Dendritic cell treated with granulocyte-macrophage colony-stimulating factor and Interleukin-4, amounts not matched to agents 40 ng/mL and 50 ng/mL, for 4 days (primary cell): ENCODE measurements around the gene ADSS1.

Experiments used
- H3K27ac Mint-ChIP-seq: one replicate; pipeline ENCODE4 v1.8.0; 2022; ENCODE audit warnings: mild to moderate bottlenecking, mixed read lengths
- H3K27me3 Mint-ChIP-seq: one replicate; pipeline ENCODE4 v1.8.0; 2022; ENCODE audit warnings: mild to moderate bottlenecking, mixed read lengths
- H3K36me3 Mint-ChIP-seq: one replicate; pipeline ENCODE4 v1.8.0; 2022; ENCODE audit warnings: low read depth, mixed read lengths
- H3K4me1 Mint-ChIP-seq: one replicate; pipeline ENCODE4 v1.8.0; 2022; ENCODE audit warnings: low read depth, mixed read lengths
- H3K4me3 Mint-ChIP-seq: one replicate; pipeline ENCODE4 v1.8.0; 2022; ENCODE audit warnings: mild to moderate bottlenecking, moderate library complexity, mixed read lengths
- H3K9me3 Mint-ChIP-seq: one replicate; pipeline ENCODE4 v1.8.0; 2022; ENCODE audit warnings: mixed read lengths
- intact Hi-C: fragments of 100-400 bp; cut with micrococcal nuclease; formaldehyde crosslinking; loops from one replicate; pipeline ENCODE4 v1.15.0; 2022

The ADSS1 gene

GRCh38 chr14:104700225-104700651 is 23.8 kb upstream of the ADSS1 start:
- intact Hi-C loops, result no loop called here
- peaks cover 100% of the 10 kb centered on the region for H3K36me3 Mint-ChIP-seq
- peaks cover 50% of the 10 kb centered on the region for H3K4me1 Mint-ChIP-seq
- H3K27ac Mint-ChIP-seq, result no peak overlapping the region
- no peaks in the 10 kb centered on the region for H3K27me3 Mint-ChIP-seq
- no peak overlapping the region for H3K4me3 Mint-ChIP-seq
- no peaks in the 10 kb centered on the region for H3K9me3 Mint-ChIP-seq

GRCh38 chr14:104700747-104701217 is 23.2 kb upstream of the ADSS1 start:
- intact Hi-C loops, result no loop called here
- Mint-ChIP-seq H3K36me3 (peaks cover 100% of the 10 kb centered on the region), H3K27ac (no peak overlapping the region), H3K27me3 (no peaks in the 10 kb centered on the region), H3K4me1 (peaks cover 45% of the 10 kb centered on the region), H3K4me3 (no peak overlapping the region), H3K9me3 (no peaks in the 10 kb centered on the region)

GRCh38 chr14:104701383-104702076 is 22.5 kb upstream of the ADSS1 start:
- H3K4me1 Mint-ChIP-seq, result peaks cover 37% of the 10 kb centered on the region
- H3K36me3 Mint-ChIP-seq, result peaks cover 100% of the 10 kb centered on the region
- intact Hi-C loops, result no loop called here
- no peak overlapping the region for H3K27ac Mint-ChIP-seq
- H3K4me3 Mint-ChIP-seq, result no peak overlapping the region
- H3K27me3 Mint-ChIP-seq, result no peaks in the 10 kb centered on the region
- H3K9me3 Mint-ChIP-seq, result no peaks in the 10 kb centered on the region

GRCh38 chr14:104702106-104702505 is 21.9 kb upstream of the ADSS1 start:
- H3K36me3 Mint-ChIP-seq, result peaks cover 100% of the 10 kb centered on the region
- H3K27ac Mint-ChIP-seq, result no peak overlapping the region
- intact Hi-C loops, result no loop called here
- H3K4me1 Mint-ChIP-seq, result peaks cover 36% of the 10 kb centered on the region
- no peaks in the 10 kb centered on the region for H3K9me3 Mint-ChIP-seq
- no peaks in the 10 kb centered on the region for H3K27me3 Mint-ChIP-seq
- no peak overlapping the region for H3K4me3 Mint-ChIP-seq

- H3K4me3 Mint-ChIP-seq, result no peak overlapping the region
- H3K9me3 Mint-ChIP-seq, result no peaks in the 10 kb centered on the region
- H3K27me3 Mint-ChIP-seq, result no peaks in the 10 kb centered on the region
- peaks cover 100% of the 10 kb centered on the region for H3K36me3 Mint-ChIP-seq
- H3K27ac Mint-ChIP-seq, result no peak overlapping the region
- peaks cover 32% of the 10 kb centered on the region for H3K4me1 Mint-ChIP-seq
- intact Hi-C loops, result no loop called here
These were observed 21.4 kb upstream of the ADSS1 start for GRCh38 chr14:104702673-104703072.

- intact Hi-C loops, result no loop called here
- Mint-ChIP-seq H3K36me3 (peaks cover 98% of the 10 kb centered on the region), H3K9me3 (no peaks in the 10 kb centered on the region), H3K4me3 (no peak overlapping the region), H3K27me3 (no peaks in the 10 kb centered on the region), H3K27ac (no peak overlapping the region), H3K4me1 (peaks cover 26% of the 10 kb centered on the region)
These were observed 20.8 kb upstream of the ADSS1 start for GRCh38 chr14:104703269-104703668.

- H3K27ac Mint-ChIP-seq, result no peak overlapping the region
- no peak overlapping the region for H3K4me3 Mint-ChIP-seq
- H3K36me3 Mint-ChIP-seq, result peaks cover 98% of the 10 kb centered on the region
- no peaks in the 10 kb centered on the region for H3K27me3 Mint-ChIP-seq
- intact Hi-C loops, result no loop called here
- H3K9me3 Mint-ChIP-seq, result no peaks in the 10 kb centered on the region
- peaks cover 25% of the 10 kb centered on the region for H3K4me1 Mint-ChIP-seq
These were observed 19.8 kb upstream of the ADSS1 start for GRCh38 chr14:104704252-104704651.

GRCh38 chr14:104705340-104706047 is 18.5 kb upstream of the ADSS1 start:
- no peak overlapping the region for H3K4me3 Mint-ChIP-seq
- H3K4me1 Mint-ChIP-seq, result peaks cover 14% of the 10 kb centered on the region
- intact Hi-C loops, result no loop called here

GRCh38 chr14:104706733-104707607 is 17.1 kb upstream of the ADSS1 start:
- no peaks in the 10 kb centered on the region for H3K9me3 Mint-ChIP-seq
- H3K36me3 Mint-ChIP-seq, result peaks cover 98% of the 10 kb centered on the region
- H3K27ac Mint-ChIP-seq, result no peak overlapping the region
- peaks cover 7% of the 10 kb centered on the region for H3K4me1 Mint-ChIP-seq
- no peak overlapping the region for H3K4me3 Mint-ChIP-seq
- intact Hi-C loops, result no loop called here
- no peaks in the 10 kb centered on the region for H3K27me3 Mint-ChIP-seq

More at GRCh38 chr14:104705340-104706047, 18.5 kb upstream of the ADSS1 start:
- Mint-ChIP-seq H3K27me3 (no peaks in the 10 kb centered on the region), H3K9me3 (no peaks in the 10 kb centered on the region), H3K36me3 (peaks cover 98% of the 10 kb centered on the region), H3K27ac (no peak overlapping the region)

- H3K36me3 Mint-ChIP-seq, result peaks cover 98% of the 10 kb centered on the region
- no peaks in the 10 kb centered on the region for H3K27me3 Mint-ChIP-seq
- intact Hi-C loops, result loop anchor here (2.0 kb wide), 1 partner anchor 57 kb away; no protein-coding TSS in a partner anchor
- H3K27ac Mint-ChIP-seq, result no peak overlapping the region
- no peak overlapping the region for H3K4me3 Mint-ChIP-seq
- peaks cover 5% of the 10 kb centered on the region for H3K4me1 Mint-ChIP-seq
- H3K9me3 Mint-ChIP-seq, result no peaks in the 10 kb centered on the region
These were observed 16.1 kb upstream of the ADSS1 start for GRCh38 chr14:104707608-104708595.

- Mint-ChIP-seq H3K36me3 (peaks cover 98% of the 10 kb centered on the region), H3K4me1 (peaks cover 5% of the 10 kb centered on the region), H3K27ac (no peak overlapping the region), H3K9me3 (no peaks in the 10 kb centered on the region), H3K4me3 (no peak overlapping the region), H3K27me3 (no peaks in the 10 kb centered on the region)
- intact Hi-C loops, result loop anchor here (2.0 kb wide), 1 partner anchor 58 kb away; no protein-coding TSS in a partner anchor
These were observed 15.3 kb upstream of the ADSS1 start for GRCh38 chr14:104708606-104709268.

- H3K4me1 Mint-ChIP-seq, result peaks cover 5% of the 10 kb centered on the region
- H3K9me3 Mint-ChIP-seq, result no peaks in the 10 kb centered on the region
- peaks cover 98% of the 10 kb centered on the region for H3K36me3 Mint-ChIP-seq
- intact Hi-C loops, result loop anchor here (2.0 kb wide), 1 partner anchor 59 kb away; no protein-coding TSS in a partner anchor
- H3K27me3 Mint-ChIP-seq, result no peaks in the 10 kb centered on the region
- no peak overlapping the region for H3K4me3 Mint-ChIP-seq
- no peak overlapping the region for H3K27ac Mint-ChIP-seq
These were observed 14.5 kb upstream of the ADSS1 start for GRCh38 chr14:104709387-104710039.
